ENCODE results near the gene ZNF787.
A peak's percentile ranks its signal among the peaks of the same experiment; 100 is the strongest.

ZNF787 gene

DNA sequence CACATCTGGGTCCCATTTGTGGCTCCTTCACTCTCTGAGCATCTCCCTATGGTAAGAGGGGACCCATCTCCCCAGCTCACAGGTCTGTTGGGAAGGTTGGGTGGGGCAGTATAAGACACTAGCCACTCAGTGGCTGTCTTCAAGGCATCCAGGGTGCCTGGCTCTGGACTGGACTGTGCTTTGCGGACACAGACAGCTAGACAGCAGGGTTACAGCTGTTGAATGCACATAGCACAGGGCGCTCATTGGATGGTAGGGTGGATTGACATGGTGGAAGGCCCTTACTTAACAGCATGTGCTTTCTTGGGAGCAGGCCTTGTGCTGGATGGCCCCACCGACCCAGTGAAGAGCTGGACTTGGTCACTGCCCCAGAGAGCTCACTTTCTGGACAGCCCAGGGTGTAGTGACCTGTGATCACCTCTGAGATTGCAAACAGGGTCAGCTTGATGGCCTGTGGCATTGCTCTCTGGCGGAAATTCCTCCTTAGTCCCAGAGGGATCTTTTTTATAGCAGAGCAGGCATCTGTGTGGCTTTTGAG lies 21.9 kb upstream of the ZNF787 start:
- DNase-seq = no peak

DNA sequence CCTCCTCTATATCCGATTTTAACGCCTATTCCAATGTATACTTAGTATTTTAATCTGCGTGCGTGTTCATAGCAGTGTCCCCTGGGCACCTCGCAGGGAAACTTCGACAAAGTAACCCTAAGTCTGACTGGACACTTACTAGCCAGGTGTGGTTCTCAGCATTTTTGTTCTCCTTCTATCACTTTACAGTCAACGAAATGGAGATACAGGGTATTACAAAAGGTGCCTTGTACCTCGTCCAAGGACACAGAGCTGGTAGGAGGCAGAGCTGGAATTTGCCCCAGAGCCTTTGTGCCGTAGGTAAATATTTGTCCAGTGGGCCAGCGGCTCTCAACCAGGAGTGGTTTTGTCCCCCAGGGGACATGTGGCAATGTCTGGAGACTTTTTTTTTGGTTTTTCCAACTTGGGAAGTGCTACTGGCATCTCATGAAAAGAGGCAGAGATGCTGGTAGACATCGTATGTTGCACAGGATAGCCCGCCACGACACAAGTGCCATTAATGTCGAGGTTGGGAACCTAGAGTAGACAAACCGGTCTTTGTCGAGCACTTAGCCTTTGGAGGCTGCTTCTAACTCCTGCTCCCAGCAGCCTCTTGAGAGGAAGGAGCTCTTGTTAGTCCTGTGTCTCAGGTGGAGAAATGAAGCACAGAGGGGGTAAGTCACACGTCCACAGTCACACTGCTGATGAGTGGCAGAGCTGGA lies 21.1 kb upstream of the ZNF787 start:
- DNase-seq = peak; percentile 27

DNA sequence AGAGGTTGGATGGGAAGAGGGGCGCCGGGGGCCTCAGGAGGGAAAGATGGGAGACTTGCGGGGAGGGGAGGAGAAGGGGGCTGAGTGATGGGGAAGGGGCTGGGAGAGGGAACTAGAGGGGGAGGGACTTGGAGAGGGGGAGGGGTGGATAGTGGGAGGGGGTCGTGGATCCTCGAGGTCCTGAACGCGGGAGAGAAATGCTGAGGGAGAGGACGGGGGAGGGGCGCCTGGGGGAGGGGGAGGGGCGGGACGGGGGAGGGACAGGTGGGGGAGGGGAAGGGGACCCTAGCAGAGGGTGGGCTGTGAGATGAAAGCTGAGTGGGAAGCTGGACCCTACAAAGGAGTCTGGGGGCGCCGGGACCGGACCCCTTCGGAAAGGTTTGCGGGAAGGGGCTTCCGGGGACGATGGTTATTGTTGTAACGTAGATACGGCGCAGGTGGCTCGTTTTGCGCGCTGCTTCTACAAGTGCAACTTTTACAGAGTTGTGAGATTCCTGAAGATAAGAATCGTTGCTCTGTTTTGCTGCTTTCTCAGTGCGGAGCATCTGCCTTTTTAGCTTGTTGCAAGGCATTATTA lies 20.4 kb upstream of the ZNF787 start:
- no peak for DNase-seq

DNA sequence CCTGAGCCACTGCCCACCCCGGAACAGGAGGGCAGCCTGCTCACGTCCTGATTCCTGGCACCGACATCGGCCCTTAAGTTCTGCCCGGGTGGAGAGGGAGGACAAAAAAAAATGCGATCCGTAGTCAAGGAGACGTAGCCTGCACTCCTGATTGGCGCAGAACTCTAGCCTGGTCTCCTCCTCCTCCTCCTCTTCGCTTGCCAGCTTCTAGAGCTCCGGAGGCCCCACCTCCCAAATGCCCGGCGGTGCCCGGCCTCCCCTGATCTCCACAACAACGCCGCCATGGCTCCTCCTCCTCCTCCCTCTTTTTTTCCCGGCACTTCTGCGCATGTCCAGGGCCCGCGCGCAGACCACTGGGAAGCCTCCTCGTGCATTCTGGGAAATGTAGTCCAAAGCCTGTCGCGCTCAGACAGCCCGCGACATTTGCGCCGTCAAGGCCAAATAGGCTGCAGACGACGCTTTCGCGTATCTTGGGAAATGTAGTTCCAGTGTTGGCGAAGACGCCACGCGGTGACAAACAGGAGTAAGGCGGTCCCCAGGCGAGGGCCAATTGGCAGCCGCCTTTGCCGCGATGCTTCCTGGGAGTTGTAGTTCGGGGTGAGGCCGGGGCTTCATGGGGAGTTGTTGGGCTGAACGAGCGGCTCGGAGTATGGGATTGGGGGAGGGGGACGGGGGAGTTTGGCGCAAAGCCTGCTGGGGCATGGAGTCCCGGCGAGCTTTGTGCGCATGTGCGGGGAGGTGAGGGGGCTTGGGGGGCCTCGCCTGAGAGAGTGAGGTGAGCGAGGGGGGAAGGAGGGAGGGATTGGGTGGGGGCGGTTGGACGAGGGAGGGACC lies 19.7 kb upstream of the ZNF787 start, which contains the start of gene ZNF444:
TSS of gene ZNF444 (plus strand) at position 705 of the 834 bp plus-strand sequence. CDS start 5,625 bp downstream, outside the sequence.
- DNase-seq = peak; percentile 98

DNA sequence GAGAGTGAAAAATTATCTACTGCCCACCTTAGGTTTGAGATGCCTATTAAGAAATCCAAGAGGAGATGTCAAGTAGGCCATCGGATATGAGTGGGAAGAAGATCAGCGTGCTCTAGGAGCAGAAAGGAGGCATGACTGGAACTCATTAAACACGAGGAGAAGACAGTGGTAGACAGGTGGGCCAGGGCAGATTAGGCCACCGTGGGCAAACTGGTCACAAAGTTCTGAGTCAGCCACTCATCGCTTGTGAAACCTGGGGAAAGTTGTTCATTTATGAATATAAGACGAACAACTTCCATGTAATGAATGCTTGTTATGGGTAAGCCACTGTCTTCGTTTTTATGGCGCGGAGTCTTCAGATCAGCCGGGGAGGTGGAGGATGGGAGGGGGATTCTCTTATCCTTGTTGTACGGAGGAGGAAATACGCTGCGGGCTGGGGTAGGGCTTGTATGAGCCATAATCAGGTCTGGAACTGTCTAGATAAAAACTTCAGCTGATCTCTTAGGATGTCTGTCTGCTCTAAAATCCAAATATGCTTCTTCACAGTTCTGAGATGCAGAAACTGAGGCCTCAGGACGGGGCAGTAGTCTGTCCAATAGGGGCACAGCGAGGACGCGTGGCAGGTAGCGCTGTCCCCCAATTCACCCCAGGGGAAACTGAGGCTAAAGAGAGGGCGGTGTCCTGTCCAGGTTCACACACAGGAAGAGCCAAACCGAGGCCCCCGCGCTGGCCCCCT lies 18.9 kb upstream of the ZNF787 start:
- no peak for DNase-seq

DNA sequence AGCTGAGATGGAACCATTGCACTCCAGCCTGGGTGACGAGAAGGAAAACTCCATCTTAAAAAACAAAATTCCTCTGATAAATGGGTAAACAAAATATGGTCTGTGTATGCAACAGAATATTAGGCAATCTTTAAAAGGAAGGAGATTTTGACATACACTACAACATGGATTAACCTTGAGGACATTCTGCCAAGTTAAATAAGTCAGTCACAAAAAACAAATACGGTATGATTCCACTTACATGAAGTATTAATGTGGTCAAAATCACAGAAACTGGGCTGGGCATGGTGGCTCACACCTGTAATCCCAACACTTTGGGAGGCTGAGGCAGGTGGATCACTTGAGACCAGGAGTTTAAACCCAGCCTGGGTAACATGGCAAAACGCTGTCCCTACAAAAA lies 17.0 kb upstream of the ZNF787 start:
- DNase-seq = no peak

DNA sequence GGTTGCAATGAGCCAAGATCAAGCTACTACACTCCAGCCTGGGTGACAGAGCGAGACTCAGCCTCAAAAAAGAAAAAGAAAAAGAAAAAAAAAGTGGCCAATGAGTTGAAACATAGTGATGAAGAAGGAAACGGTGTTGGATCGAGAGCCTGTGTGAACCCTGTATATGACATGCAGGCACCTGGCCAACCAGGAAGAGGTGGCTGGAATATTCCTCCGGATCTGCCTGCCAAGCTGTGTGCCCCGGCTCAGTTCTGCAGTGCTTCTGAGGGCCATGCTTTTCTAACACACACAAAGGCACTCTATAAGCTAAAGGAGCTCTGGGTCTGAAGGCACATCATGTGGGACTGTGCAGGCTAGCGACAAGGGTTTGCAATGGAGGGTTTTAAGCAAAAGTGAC lies 16.3 kb upstream of the ZNF787 start:
- DNase-seq = no peak

DNA sequence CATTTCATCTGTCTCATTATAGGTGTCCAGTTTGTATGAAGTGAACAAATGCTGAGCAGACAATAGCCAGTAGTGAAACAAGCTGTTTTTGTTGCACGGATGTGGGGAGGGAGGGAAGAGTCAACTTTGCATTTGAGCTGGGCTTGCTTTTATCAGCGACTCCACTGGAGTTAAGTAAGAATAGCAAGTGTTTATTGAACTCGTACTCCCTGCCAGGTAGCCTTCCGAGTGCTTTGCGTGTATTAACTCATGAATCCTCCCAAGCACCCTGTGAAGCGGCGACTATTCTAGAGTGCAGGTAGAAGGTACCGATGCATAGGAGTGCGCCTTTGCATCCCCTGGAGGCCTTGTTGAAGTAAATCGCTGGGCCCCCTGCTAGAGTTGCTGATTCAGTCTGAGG lies 15.3 kb upstream of the ZNF787 start:
- no peak for DNase-seq

DNA sequence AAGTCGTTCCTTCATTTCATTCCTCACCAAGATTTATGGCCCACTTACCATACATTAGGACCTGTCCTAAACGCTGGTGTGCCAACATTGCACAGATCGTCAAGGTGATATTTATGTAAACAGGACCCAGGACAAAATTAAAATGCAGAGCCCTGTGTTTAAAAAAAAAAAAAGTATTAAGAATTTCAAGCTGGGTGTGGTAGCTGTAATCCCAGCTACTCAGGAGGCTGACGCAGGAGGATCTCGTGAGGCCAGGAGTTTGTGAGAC lies 13.5 kb upstream of the ZNF787 start:
- no peak for DNase-seq

DNA sequence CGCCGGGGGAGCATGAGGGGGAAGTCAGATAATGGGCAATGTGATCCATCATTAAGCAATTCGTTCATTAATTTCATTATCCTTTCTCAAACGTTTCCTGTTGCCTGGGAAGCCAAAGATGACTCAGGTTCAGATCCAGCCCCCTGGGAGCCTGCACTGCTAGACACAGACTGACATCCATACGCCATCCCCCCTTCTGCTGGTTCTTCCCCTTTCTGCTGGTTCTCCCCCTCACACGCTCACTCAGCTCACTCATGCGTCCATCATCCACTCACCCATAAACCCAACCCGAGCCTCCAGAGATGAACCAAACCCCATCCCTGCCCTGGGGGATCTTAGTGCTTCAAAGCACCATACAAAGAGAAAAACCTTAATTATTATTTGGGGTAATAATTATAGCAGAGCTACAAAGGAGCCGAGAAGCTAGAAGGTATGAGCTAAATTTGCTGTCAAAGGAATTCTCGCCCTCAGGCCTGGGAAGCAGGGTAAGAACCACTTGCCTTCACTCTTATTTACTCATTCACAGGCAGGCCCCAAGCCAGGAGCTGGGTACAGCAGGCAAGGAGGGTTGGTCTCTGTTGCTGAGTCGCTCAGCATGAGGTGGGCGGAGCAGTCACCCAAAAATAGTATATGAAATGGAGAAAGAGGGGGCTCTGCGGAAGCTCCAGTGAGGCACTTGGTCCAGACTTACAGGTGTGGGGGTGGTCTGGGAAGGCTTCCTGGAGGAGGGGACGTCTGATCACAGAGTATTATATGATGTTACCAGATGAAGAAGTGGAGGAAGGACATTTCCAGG lies 13.0 kb upstream of the ZNF787 start:
- no peak for DNase-seq

DNA sequence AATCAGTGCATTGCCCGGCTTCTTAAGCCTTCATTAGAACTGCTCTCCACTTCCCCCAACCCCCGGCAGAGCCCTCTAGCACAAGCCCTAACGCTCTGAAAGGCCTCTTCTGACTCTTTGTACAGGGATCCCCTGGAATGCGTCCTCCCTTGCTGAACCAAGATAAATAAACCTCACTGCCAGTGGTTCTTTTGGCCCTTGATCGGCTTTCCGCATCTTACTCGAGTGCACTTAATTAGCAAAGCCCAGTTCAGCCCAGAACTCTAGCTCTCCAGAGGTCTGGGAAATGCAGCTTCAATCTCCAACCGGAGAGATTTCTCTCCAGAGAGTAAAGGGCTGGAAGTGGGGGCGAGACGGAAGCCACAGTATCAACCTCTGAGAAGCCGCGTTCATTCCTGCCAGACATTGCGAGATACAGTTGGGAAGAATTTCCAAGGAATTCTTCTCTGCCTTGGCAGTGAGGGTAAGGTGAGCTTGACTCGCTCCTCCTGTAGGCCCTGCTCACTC lies 11.3 kb upstream of the ZNF787 start:
- no peak for DNase-seq

DNA sequence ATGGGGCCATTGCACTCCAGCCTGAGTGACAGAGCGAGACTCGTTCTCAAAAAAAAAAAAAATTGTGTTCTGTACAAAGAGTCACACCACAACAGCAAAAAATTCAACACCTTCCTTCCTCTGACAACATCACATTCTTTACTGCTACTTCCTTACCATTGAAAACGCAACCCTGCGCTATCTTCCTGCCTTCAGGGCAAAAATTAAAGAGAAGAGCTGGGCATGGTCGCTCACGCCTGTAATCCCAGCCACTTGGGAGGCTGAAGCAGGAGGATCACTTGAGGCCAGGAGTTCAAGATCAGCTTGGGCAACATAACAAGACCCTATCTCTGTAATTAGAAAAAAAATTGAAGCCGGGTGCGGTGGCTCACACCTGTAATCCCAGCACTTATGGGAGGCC lies 10.6 kb upstream of the ZNF787 start:
- DNase-seq = no peak

DNA sequence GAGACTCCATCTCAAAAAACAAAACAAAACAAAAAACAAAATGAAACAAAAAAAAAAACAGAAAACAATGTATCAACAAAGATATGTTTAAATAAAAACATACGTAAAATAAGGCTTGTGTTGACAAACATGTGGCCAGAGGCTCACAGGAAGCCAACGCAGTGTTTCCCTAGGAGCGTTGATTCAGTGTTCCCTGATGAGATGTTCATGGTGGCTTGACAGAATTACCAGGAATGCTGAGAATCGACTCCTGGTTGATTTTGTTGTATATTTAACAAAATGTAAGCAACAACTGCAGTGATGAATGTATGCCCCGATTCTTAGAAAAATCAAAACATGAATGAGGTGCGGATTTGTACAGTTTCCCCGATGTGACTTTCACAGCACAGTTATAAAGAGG lies 8.9 kb upstream of the ZNF787 start:
- DNase-seq = no peak

DNA sequence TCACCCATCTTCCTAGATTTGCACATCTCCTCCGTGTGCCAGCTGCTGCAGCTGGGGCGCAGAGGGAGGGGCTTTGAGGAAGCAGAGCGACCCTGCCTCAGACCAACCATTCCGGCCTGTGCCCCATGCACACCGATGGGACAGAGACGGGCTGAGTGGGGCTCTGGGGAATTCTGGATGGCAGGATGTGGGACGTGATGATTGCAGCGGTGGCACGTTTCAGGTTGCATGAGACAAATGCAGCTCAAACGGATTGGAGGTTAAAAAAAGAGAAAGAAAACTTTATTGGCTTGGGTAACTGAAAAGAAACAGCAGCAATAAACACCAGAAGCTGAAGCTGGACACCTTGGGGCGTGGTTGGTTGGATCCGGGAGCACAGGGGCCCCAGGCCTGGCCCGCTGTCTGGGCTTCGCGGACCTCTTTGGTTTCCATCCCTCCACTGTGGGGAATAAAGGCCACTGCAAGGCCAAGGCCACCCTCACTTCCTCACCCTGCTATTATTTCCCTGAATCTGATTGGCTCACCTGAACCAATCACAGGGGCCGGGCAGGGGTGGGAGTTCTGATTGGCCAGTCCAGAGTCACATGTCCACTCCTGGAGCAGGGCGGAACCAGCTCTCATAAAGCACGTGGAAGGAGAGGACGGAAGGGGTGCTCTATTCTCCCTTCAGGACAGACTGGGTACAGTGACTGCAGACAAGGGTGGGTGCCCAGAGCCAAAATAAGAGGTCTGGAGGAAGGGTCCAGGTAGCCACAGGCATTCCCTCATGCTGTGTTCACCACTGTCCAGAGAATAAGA lies 6.1 kb upstream of the ZNF787 start:
- no peak for DNase-seq

DNA sequence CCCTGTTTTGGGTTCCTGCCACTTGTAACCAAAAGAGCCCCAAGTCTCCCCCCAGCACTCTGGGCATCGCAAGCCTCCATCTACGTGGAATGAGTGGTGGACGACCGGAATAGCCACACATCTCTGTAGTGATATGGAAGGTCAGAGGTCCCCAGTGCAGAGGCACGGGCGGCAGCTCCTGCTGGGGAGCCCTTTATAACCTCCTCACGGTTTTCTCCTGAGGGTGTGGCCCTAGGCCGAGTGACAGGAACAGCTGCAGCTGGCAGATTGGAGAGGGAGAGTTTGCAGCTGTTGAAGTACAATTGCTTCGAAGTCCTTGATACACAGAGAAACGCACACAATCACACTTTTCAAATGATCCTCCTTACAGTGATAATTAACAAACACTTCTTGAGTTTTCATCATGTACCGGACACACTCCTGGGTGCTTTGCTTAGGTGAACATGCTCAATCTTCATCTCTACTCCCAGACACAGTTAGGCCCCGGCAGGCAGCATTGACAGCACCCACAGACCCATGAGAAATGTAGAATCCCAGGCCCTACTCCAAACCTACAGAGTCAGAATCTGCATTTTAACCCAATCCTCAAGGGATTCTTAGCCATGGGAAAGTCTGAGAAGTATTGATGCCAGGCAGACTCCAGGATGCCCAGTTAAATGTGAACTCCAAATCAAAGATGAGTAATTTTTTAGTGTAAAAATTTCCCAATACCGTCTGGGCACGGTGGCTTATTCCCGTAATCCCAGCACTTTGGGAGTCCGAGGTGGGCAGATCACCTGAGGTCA lies 4.9 kb upstream of the ZNF787 start:
- no peak for DNase-seq

DNA sequence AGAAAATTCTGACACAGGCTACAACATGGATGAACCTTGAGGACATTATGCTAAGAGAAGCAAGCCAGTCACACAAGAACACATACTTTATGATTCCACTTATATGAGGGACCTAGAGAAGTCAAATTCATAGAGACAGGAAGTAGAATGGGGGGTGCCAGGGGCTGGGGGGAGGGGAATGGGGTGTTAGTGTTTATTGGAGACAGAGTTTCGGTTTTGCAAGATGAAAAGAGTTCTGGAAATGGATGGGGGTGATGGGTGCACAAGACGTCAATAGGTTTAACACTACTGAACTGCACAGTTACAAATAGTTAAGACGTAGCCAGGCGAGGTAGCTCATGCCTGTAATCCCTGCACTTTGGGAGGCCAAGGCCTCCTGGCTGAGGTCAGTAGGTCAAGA lies 3.5 kb upstream of the ZNF787 start:
- no peak for DNase-seq

DNA sequence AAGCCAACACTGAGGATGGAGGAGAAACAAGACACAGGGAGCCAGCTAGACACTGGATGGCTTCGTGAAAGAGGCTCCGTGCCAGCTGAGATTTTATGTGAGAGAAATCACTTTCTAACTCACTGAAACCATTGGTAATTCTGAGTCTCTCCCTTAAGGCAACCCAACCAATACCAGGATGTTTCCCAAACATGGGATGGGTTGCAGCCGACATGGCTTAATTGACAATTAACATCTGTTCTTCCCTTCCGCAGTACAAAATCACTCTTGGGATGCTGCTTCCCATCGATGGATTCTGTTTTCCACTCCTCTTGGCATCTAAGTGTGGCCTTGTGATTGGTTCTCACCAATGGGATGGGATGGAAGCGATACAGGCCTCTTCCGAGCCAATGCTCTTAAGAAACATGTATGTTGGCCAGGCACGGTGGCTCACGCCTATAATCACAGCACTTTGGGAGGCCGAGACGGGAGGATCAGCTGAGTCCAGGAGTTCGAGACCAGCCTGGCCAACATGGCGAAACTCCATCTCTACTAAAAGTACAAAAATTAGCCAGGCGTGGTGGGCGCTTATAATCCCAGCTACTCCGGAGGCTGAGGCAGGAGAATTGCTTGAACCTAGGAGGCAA lies 2.3 kb upstream of the ZNF787 start:
- no peak for DNase-seq

DNA sequence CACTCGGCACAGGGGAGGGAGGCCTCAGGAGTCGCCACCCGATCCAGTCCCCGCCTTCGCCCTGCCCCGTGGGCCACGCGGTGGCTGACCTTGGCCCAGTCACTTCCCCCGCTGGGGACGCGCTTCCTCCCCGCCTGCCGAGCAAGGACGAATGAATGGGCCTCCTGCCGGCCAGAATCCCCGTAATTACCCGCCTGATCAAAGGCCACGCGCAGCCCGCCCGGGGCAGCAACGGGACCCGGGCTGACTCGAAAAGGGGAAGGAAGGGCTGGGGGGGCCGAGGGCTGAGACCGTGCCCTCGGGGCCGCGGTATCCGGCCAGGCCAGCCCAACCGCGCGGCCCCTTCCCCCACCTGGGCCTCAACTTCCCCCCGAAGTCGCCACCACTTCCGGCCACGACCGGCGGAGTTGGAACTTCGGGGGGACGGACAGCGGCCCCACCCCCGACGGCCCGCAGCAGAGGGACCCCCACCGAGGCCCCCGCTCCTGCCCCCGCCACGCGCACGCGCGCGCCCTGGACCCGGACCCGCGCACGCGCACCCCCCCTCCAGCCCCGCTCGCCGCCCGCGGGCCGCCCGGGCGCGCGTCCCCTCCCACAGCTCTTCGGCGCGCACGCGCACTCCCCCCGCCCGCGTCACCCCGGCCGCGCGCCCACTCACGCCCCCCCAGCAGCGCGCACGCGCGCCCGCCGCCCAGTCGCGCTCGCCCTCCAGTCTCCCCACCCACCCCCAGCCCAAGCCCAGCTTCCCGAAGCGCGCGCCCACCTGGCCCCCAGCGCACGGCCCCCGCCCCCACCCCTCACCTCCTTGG lies 520 bp downstream of the ZNF787 start:
- peak; percentile 75 for DNase-seq

DNA sequence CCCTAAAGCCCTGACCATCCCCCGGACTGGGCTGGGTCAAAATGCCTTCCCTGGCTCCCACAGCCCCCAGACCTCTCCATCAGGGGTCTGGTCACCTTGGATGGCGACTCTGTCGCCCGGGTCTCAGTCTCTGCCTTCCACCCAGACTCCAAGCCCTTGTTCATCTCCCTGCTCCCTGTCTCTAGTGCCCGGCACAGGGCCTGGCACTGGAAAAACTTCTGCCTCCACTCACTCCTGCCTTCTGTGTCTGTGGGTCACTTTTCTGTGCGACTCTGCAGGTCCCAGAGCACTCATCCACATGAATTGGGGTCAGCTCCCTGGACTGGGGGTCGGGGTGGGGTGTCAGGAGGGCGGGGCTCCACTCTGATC lies 1.1 kb downstream of the ZNF787 start:
- no peak for DNase-seq
